Measurements from ENCODE around the gene HS3ST1. TPM values are rescaled to one million over a fixed set of nuclear protein-coding genes. Genes with fewer than 3 reads are reported as not detected.

The HS3ST1 gene
- total and polyA plus RNA-seq, 7 donors: 0.60 to 3.7 (median 1.6) TPM

Small RNA genes within 50 kb of the gene (small RNA-seq; reads per million reads assigned to genes)
- 0 reads per million in 3 donors for gene MIR572
- gene RNA5SP156: 0 reads per million in 3 donors

All from sigmoid colon (tissue), 7 donors.